Astrocyte of the spinal cord (primary cell): ENCODE measurements around the gene TUBA3D.
"Not testable (repeated sequence)": the region's sequence is repeated elsewhere in the genome, so short reads cannot be mapped to it uniquely, and the experiment has no call there.

Experiments used
- DNase-seq: peaks from one replicate; pipeline ENCODE4 v3.0.0; 2011; ENCODE audit warnings: low read depth, low spot score
- H3K4me3 ChIP-seq: 2 replicates; pipeline ENCODE4 v1.5.1; 2011; ENCODE audit warnings: low read depth, mild to moderate bottlenecking, low read length, moderate library complexity
- CTCF ChIP-seq: IDR thresholded peaks from 2 replicates; pipeline ENCODE4 v1.5.1; 2012; ENCODE audit warnings: low read depth, mild to moderate bottlenecking, low read length, inconsistent platforms
- in situ Hi-C: cut with HindIII; loops from 2 replicates; pipeline ENCODE4 v1.10.0; 2017; ENCODE audit warnings: low sequenced_read_pairs

TUBA3D gene

GRCh38 chr2:131475831-131476230, at the start of gene TUBA3D:
Gene TUBA3D (plus strand): TSS chr2:131476119. CDS start chr2:131476200, 81 bp downstream.
- no peak for DNase-seq
- H3K4me3 ChIP-seq: no peak within 1 kb of the TSS
- no peak for TF ChIP-seq CTCF
- in situ Hi-C loops: no loop called here

DNA sequence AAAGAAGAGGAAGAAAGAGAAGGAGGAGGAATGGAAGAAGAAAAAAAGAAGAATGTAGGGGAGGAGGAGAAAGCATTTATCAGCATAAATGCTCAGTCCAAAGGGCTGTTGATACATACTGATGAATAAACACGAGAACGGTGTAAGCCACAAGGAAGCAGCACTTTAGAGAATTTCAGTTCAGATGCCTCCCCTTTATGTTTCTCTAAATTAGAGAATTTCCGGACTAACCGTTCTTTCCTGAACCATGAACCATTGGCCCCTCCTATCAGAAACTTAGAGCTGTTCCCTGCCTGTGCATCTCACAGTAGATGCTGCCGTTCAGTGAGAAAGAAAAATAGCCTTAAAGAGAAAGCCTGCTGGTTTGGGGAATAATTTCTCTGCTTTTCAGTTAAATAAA, 49.2 kb upstream of the TUBA3D start:
- no peak for TF ChIP-seq CTCF
- H3K4me3 ChIP-seq: no peak overlapping the region
- in situ Hi-C loops: no loop called here
- no peak for DNase-seq

- no peak for TF ChIP-seq CTCF
- peak; percentile 39 for DNase-seq
- in situ Hi-C loops: no loop called here
- no peak overlapping the region for H3K4me3 ChIP-seq
Observed at GRCh38 chr2:131431336-131431735, 44.6 kb upstream of the TUBA3D start.

GRCh38 chr2:131440742-131441468, 35.0 kb upstream of the TUBA3D start:
- DNase-seq, in situ Hi-C loops, H3K4me3 ChIP-seq: not testable (repeated sequence)

- in situ Hi-C loops, DNase-seq, H3K4me3 ChIP-seq: not testable (repeated sequence)
Observed at GRCh38 chr2:131444736-131445514, 31.0 kb upstream of the TUBA3D start.

GRCh38 chr2:131445515-131445797, 30.5 kb upstream of the TUBA3D start:
- DNase-seq, H3K4me3 ChIP-seq, in situ Hi-C loops: not testable (repeated sequence)

- no peak for TF ChIP-seq CTCF
- in situ Hi-C loops: no loop called here
- no peak overlapping the region for H3K4me3 ChIP-seq
- no peak for DNase-seq
Observed at GRCh38 chr2:131445896-131446295, 30.0 kb upstream of the TUBA3D start.

GRCh38 chr2:131447981-131448380, 27.9 kb upstream of the TUBA3D start:
- H3K4me3 ChIP-seq, in situ Hi-C loops, DNase-seq: not testable (repeated sequence)

DNA sequence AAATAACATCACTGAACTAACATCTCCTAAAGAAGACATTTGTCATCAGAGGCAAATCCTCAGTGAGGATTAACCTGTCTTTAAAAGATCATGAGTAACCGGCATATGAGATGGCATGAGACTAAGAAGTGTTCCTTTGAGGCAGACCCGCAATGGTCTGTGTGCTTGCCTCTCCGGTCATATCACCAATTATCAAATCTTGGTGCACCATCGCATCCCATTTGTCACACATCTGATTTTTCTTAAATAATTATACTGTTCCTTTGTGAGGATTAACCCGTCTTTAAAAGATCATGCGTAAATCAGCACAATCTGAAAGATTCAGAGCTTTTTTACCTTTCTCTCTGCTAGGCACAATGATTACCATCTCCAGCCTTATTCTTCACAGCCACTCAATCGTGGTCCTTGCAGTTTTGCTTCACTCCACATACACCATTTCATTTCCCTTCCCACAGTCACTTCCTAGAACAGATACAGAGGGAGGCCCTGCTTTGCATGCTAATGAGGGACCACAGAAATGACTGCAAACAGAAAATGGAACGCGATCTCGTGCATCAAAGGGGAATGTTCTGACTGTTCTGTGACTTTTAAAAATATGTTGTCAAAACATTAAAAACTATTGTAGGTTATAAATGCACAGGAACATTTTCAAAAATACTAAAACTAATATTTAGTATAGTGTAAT, 24.5 kb upstream of the TUBA3D start:
- DNase-seq, in situ Hi-C loops, H3K4me3 ChIP-seq: not testable (repeated sequence)

- DNase-seq, H3K4me3 ChIP-seq, in situ Hi-C loops: not testable (repeated sequence)
Observed at GRCh38 chr2:131454914-131455313, 21.0 kb upstream of the TUBA3D start.

- H3K4me3 ChIP-seq, in situ Hi-C loops, DNase-seq: not testable (repeated sequence)
Observed at GRCh38 chr2:131467722-131468121, 8.2 kb upstream of the TUBA3D start.

DNA sequence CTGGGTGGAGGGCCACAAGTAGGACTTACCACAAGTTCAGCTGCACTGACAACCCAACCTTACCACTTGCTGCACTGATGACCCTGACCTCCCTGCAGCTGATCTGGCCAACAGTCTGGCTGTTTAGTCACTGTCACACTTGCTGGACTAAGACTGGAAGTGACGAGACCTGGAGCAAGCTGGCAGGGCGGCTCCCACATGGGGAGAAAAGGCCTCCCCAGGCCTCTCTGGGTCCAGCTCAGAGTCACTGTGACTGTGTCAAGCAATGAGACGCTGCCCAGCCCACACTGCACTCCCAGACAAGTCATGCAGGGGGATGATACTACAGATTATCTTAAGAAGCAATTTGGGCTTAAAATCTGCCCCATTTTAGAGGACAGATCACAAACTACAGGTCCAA, 5.0 kb upstream of the TUBA3D start:
- in situ Hi-C loops, H3K4me3 ChIP-seq, DNase-seq: not testable (repeated sequence)
